Chondrocyte (in vitro differentiated cells): Measurements from ENCODE around the gene RSPO4. TPM values are rescaled to one million over a fixed set of nuclear protein-coding genes. Genes with fewer than 3 reads are reported as not detected.

Experiments
- DNase-seq: peaks from one replicate; pipeline ENCODE4 v3.0.0; 2021; ENCODE audit warnings: mixed read lengths, low spot score
- H3K27ac Mint-ChIP-seq: one replicate; pipeline ENCODE4 v1.8.0; 2021; ENCODE audit warnings: mild to moderate bottlenecking, moderate library complexity, mixed read lengths; ENCODE audit not compliant: unreplicated experiment
- H3K27me3 Mint-ChIP-seq: 2 replicates; pipeline ENCODE4 v1.8.0; 2021; ENCODE audit warnings: low read depth, mixed read lengths
- H3K36me3 Mint-ChIP-seq: 2 replicates; pipeline ENCODE4 v1.8.0; 2021; ENCODE audit warnings: low read depth, mixed read lengths
- H3K4me1 Mint-ChIP-seq: 2 replicates; pipeline ENCODE4 v1.8.0; 2021; ENCODE audit warnings: low read depth, mild to moderate bottlenecking, mixed read lengths
- H3K4me3 Mint-ChIP-seq: one replicate; pipeline ENCODE4 v1.8.0; 2021; ENCODE audit warnings: mild to moderate bottlenecking, moderate library complexity, mixed read lengths; ENCODE audit not compliant: unreplicated experiment
- H3K9me3 Mint-ChIP-seq: 2 replicates; pipeline ENCODE4 v1.8.0; 2021; ENCODE audit warnings: low read depth, mixed read lengths
- CTCF ChIP-seq: fragments of 200-600 bp; sonication (generic); IDR thresholded peaks from 2 replicates; pipeline ENCODE4 v1.5.0; 2021; ENCODE audit warnings: antibody characterized with exemption, mild to moderate bottlenecking, moderate library complexity
- total RNA-seq: library from RNA; stranded (reverse); gene quantifications from 3 replicates; pipeline ENCODE4 v1.2.1, GENCODE V29; 2021

The RSPO4 gene
- total RNA-seq, 1 donor from 2014 or later = not detected

GRCh38 chr20:1022871-1023270 lies 20.8 kb upstream of the RSPO4 start:
- Mint-ChIP-seq H3K27me3 (peaks cover 9% of the 10 kb centered on the region), H3K9me3 (no peaks in the 10 kb centered on the region), H3K4me3 (no peak overlapping the region), H3K4me1 (no peaks in the 10 kb centered on the region), H3K36me3 (no peaks in the 10 kb centered on the region), H3K27ac (no peak overlapping the region)
- TF ChIP-seq CTCF = no peak
- no peak for DNase-seq

DNA sequence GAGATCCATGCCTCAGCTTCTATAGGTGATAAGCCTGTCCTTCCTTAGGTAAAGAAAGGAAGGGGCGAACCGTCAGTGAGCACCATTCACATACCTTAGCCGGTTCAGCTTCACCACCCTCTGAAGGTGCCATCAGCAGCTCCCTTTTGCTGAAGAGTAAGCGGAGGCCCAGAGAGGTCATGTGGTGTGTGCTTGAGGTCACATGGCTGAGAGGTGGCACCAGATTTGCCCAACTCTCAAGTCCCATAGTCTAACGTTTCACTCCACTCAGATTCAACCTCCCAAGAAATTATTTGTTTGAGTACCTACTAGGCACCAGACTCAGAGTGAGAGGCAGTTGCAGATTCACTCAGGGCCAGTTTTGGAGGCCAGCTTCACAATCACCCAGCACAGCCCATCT lies 18.5 kb upstream of the RSPO4 start:
- H3K4me3 Mint-ChIP-seq = no peak overlapping the region
- H3K9me3 Mint-ChIP-seq = no peaks in the 10 kb centered on the region
- no peak overlapping the region for H3K27ac Mint-ChIP-seq
- peaks cover 8% of the 10 kb centered on the region for H3K27me3 Mint-ChIP-seq
- no peak for TF ChIP-seq CTCF
- no peaks in the 10 kb centered on the region for H3K36me3 Mint-ChIP-seq
- DNase-seq = no peak
- no peaks in the 10 kb centered on the region for H3K4me1 Mint-ChIP-seq

GRCh38 chr20:1019344-1019743 lies 17.2 kb upstream of the RSPO4 start:
- Mint-ChIP-seq H3K27me3 (peaks cover 11% of the 10 kb centered on the region), H3K36me3 (no peaks in the 10 kb centered on the region), H3K27ac (no peak overlapping the region), H3K4me3 (no peak overlapping the region), H3K4me1 (no peaks in the 10 kb centered on the region), H3K9me3 (no peaks in the 10 kb centered on the region)
- DNase-seq = no peak
- no peak for TF ChIP-seq CTCF

DNA sequence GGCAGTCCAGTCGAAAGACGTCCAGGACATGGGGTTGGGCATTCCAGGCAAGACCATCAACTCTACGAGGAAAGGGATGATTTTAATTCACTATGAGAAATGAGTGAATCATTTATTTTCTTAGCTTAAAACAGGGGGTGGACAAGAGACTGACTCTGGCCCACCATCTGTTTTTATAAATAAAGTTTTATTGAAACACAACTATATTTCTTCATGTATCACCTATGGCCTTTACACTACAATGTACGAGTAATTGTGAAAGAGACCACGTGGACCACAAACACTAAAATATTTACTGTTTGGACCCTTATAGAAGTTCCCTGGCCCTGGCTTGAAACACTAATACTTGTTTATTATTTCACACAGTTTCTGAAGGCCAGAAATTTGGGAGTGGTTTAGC lies 15.6 kb upstream of the RSPO4 start:
- Mint-ChIP-seq H3K4me1 (no peaks in the 10 kb centered on the region), H3K36me3 (no peaks in the 10 kb centered on the region), H3K4me3 (no peak overlapping the region), H3K27ac (no peak overlapping the region), H3K27me3 (peaks cover 11% of the 10 kb centered on the region), H3K9me3 (no peaks in the 10 kb centered on the region)
- no peak for TF ChIP-seq CTCF
- DNase-seq = no peak

GRCh38 chr20:1015181-1015580 lies 13.1 kb upstream of the RSPO4 start:
- no peak overlapping the region for H3K27ac Mint-ChIP-seq
- H3K9me3 Mint-ChIP-seq = no peaks in the 10 kb centered on the region
- no peak for TF ChIP-seq CTCF
- no peak for DNase-seq
- H3K27me3 Mint-ChIP-seq = peaks cover 12% of the 10 kb centered on the region
- no peaks in the 10 kb centered on the region for H3K4me1 Mint-ChIP-seq
- H3K4me3 Mint-ChIP-seq = no peak overlapping the region
- no peaks in the 10 kb centered on the region for H3K36me3 Mint-ChIP-seq
